Neural cell (in vitro differentiated cells): Measurements from ENCODE around the gene CASP6. TPM values are rescaled to one million over a fixed set of nuclear protein-coding genes. Genes with fewer than 3 reads are reported as not detected.

ENCODE experiments used
- H2AFZ ChIP-seq: fragments of 200-600, 300-800 bp; sonication (generic), shearing (Covaris generic); 2 replicates; pipeline ENCODE4 v1.6.0; 2014; ENCODE audit warnings: low read depth, mild to moderate bottlenecking, antibody characterized with exemption, low read length, moderate library complexity
- H3F3A ChIP-seq: fragments of 200-600 bp; shearing (Covaris generic); 2 replicates; pipeline ENCODE4 v1.6.1; 2016; ENCODE audit warnings: mild to moderate bottlenecking, moderate library complexity, mixed read lengths, antibody characterized with exemption, low read length; ENCODE audit not compliant: insufficient read depth, poor library complexity, severe bottlenecking
- H3K27ac ChIP-seq: fragments of 200-600, 300-800 bp; sonication (generic), shearing (Covaris generic); 2 replicates; pipeline ENCODE4 v1.5.1; 2014; ENCODE audit warnings: mild to moderate bottlenecking, low read length, moderate library complexity
- H3K27me3 ChIP-seq: fragments of 300-800, 200-600 bp; sonication (generic), shearing (Covaris generic); 2 replicates; pipeline ENCODE4 v1.6.0; 2014; ENCODE audit warnings: mild to moderate bottlenecking, low read depth, low read length, moderate library complexity; ENCODE audit not compliant: insufficient read depth
- H3K36me3 ChIP-seq: fragments of 300-800, 200-600 bp; sonication (generic), shearing (Covaris generic); 2 replicates; pipeline ENCODE4 v1.5.1; 2014; ENCODE audit warnings: mild to moderate bottlenecking, antibody characterized with exemption, low read length, moderate library complexity; ENCODE audit not compliant: insufficient read depth
- H3K4me2 ChIP-seq: fragments of 300-800, 200-600 bp; sonication (generic), shearing (Covaris generic); 2 replicates; pipeline ENCODE4 v1.6.0; 2014; ENCODE audit warnings: mild to moderate bottlenecking, low read length
- H3K4me3 ChIP-seq: fragments of 300-800, 200-600 bp; sonication (generic), shearing (Covaris generic); 2 replicates; pipeline ENCODE4 v1.5.1; 2014; ENCODE audit warnings: mild to moderate bottlenecking, low read length, moderate library complexity
- H3K79me2 ChIP-seq: fragments of 200-600 bp; shearing (Covaris generic); replicated peaks from 2 replicates; pipeline ENCODE4 v1.6.0; 2014; ENCODE audit warnings: mild to moderate bottlenecking, low read length, moderate library complexity; ENCODE audit not compliant: insufficient read depth
- H3K9ac ChIP-seq: fragments of 300-800, 200-600 bp; sonication (generic), shearing (Covaris generic); 2 replicates; pipeline ENCODE4 v1.6.1; 2016; ENCODE audit warnings: mild to moderate bottlenecking, low read length, mixed read lengths
- H3K9me2 ChIP-seq: fragments of 200-600 bp; shearing (Covaris generic); 2 replicates; pipeline ENCODE4 v1.6.1; 2016; ENCODE audit warnings: mild to moderate bottlenecking, low read length, mixed read lengths; ENCODE audit not compliant: insufficient read depth
- H3K9me3 ChIP-seq: fragments of 200-600, 300-800 bp; sonication (generic), shearing (Covaris generic); 2 replicates; pipeline ENCODE4 v1.6.1; 2016; ENCODE audit warnings: mild to moderate bottlenecking, mixed run types, low read length, moderate library complexity, mixed read lengths
- H4K20me1 ChIP-seq: fragments of 200-600 bp; shearing (Covaris generic); 2 replicates; pipeline ENCODE4 v1.6.1; 2016; ENCODE audit warnings: mild to moderate bottlenecking, mixed run types; ENCODE audit not compliant: insufficient read depth
- EP300 ChIP-seq: fragments of 450-650 bp; conservative IDR thresholded peaks from 2 replicates; pipeline ENCODE4 v1.6.1; 2014; ENCODE audit warnings: antibody characterized with exemption, mild to moderate bottlenecking, moderate library complexity; ENCODE audit not compliant: poor library complexity, severe bottlenecking
- EZH2 ChIP-seq: fragments of 200-600, 300-800 bp; shearing (Covaris generic), sonication (generic); IDR thresholded peaks from 2 replicates; pipeline ENCODE4 v1.6.1; 2014; ENCODE audit warnings: antibody characterized with exemption, low read length, borderline replicate concordance, mild to moderate bottlenecking; ENCODE audit not compliant: insufficient read depth, poor library complexity, severe bottlenecking
- MXI1 ChIP-seq: fragments of 450-650 bp; conservative IDR thresholded peaks from 2 replicates; pipeline ENCODE4 v1.6.1; 2014; ENCODE audit warnings: antibody characterized with exemption, mild to moderate bottlenecking; ENCODE audit not compliant: poor library complexity, severe bottlenecking
- POLR2AphosphoS5 ChIP-seq: IDR thresholded peaks from 2 replicates; pipeline ENCODE4 v1.6.1; 2012
- RAD21 ChIP-seq: fragments of 450-650 bp; conservative IDR thresholded peaks from 2 replicates; pipeline ENCODE4 v1.6.1; 2014; ENCODE audit warnings: antibody characterized with exemption, mild to moderate bottlenecking, moderate library complexity
- SMC3 ChIP-seq: fragments of 450-650 bp; conservative IDR thresholded peaks from 2 replicates; pipeline ENCODE4 v1.6.1; 2014; ENCODE audit warnings: antibody characterized with exemption, mild to moderate bottlenecking, moderate library complexity; ENCODE audit not compliant: poor library complexity
- TAF1 ChIP-seq: IDR thresholded peaks from 2 replicates; pipeline ENCODE4 v1.6.1; 2012; ENCODE audit warnings: low read depth
- polyA plus RNA-seq: library from polyadenylated mRNA; depleted of rRNA; stranded (reverse); fragments of >200 nt; gene quantifications from 2 replicates; pipeline ENCODE4 v1.2.3, GENCODE V29; 2014
- TF ChIP-seq, protein P1 (sequence below): fragments of 450-650 bp; IDR thresholded peaks from 2 replicates; pipeline ENCODE4 v1.5.1; 2014; ENCODE audit warnings: antibody characterized with exemption, mild to moderate bottlenecking, moderate library complexity; ENCODE audit not compliant: poor library complexity, severe bottlenecking
- TF ChIP-seq, protein P2 (sequence below): IDR thresholded peaks from 2 replicates; pipeline ENCODE4 v1.6.1; 2012; ENCODE audit warnings: borderline replicate concordance

The CASP6 gene
- polyA plus RNA-seq, 1 donor from 2014 or later, result 5.1 TPM

DNA sequence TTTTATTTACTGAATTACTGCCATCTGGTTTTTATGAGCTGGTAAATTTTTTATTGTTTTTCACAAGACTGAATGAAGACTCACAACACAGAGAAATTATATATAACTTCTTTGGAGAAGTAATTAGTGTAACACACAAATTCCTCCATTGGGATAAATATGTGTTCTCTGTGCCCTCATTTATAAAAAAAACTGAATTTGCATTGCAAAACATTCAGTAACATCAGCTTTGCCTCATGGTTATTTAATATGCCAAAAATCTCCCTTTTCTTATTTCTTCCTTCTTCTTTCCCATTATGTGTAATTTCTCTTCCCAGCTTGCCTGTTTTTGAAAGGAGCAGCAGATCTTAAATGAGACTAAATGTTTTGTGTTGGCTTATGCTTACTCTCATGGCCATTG is 18.5 kb downstream of the CASP6 start:
- Histone ChIP-seq H3K9me3 (no peaks in the 10 kb centered on the region), H3F3A (no peaks in the 10 kb centered on the region), H3K4me3 (no peak overlapping the region), H2AFZ (no peak overlapping the region), H3K79me2 (no peaks in the 10 kb centered on the region), H3K36me3 (no peaks in the 10 kb centered on the region), H3K4me2 (no peak overlapping the region), H3K27me3 (no peaks in the 10 kb centered on the region), H3K9ac (no peak overlapping the region), H4K20me1 (no peaks in the 10 kb centered on the region), H3K9me2 (no peaks in the 10 kb centered on the region), H3K27ac (no peak overlapping the region)
- TF ChIP-seq, protein P1, sequence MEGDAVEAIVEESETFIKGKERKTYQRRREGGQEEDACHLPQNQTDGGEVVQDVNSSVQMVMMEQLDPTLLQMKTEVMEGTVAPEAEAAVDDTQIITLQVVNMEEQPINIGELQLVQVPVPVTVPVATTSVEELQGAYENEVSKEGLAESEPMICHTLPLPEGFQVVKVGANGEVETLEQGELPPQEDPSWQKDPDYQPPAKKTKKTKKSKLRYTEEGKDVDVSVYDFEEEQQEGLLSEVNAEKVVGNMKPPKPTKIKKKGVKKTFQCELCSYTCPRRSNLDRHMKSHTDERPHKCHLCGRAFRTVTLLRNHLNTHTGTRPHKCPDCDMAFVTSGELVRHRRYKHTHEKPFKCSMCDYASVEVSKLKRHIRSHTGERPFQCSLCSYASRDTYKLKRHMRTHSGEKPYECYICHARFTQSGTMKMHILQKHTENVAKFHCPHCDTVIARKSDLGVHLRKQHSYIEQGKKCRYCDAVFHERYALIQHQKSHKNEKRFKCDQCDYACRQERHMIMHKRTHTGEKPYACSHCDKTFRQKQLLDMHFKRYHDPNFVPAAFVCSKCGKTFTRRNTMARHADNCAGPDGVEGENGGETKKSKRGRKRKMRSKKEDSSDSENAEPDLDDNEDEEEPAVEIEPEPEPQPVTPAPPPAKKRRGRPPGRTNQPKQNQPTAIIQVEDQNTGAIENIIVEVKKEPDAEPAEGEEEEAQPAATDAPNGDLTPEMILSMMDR, result no peak
- TF ChIP-seq SMC3, result no peak
- TF ChIP-seq TAF1, result no peak
- no peak for TF ChIP-seq POLR2AphosphoS5
- no peak for TF ChIP-seq MXI1
- TF ChIP-seq EZH2, result no peak
- no peak for TF ChIP-seq EP300
- TF ChIP-seq, protein P2, sequence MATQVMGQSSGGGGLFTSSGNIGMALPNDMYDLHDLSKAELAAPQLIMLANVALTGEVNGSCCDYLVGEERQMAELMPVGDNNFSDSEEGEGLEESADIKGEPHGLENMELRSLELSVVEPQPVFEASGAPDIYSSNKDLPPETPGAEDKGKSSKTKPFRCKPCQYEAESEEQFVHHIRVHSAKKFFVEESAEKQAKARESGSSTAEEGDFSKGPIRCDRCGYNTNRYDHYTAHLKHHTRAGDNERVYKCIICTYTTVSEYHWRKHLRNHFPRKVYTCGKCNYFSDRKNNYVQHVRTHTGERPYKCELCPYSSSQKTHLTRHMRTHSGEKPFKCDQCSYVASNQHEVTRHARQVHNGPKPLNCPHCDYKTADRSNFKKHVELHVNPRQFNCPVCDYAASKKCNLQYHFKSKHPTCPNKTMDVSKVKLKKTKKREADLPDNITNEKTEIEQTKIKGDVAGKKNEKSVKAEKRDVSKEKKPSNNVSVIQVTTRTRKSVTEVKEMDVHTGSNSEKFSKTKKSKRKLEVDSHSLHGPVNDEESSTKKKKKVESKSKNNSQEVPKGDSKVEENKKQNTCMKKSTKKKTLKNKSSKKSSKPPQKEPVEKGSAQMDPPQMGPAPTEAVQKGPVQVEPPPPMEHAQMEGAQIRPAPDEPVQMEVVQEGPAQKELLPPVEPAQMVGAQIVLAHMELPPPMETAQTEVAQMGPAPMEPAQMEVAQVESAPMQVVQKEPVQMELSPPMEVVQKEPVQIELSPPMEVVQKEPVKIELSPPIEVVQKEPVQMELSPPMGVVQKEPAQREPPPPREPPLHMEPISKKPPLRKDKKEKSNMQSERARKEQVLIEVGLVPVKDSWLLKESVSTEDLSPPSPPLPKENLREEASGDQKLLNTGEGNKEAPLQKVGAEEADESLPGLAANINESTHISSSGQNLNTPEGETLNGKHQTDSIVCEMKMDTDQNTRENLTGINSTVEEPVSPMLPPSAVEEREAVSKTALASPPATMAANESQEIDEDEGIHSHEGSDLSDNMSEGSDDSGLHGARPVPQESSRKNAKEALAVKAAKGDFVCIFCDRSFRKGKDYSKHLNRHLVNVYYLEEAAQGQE, result no peak

DNA sequence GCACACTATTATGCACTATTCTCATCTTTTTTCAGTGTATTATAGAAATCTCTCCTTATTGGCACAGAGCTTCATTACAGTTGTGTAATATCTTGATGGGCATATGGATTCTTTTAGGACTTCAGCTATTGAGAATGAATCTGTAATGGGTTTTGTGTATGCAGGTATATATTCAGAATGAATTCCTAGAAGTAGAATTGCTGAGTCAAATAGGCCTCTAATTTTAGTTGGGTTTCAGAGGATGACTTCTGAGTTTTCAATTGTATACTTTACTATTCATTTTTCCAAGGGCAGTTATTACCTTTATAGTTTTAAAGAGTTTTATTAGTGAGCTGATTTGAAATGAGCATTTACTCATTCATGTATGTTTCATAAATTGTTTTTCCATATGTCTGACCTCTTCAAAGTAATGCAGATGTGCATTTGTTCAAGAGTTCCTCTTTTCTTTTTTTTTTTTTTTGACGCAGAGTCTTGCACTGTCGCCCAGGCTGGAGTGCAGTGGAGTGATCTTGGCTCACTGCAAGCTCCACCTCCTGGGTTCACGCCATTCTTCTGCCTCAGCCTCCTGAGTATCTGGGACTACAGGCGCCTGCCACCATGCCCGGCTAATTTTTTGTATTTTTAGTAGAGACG is 19.5 kb downstream of the CASP6 start:
- no peaks in the 10 kb centered on the region for H3K79me2 ChIP-seq
- no peak overlapping the region for H2AFZ ChIP-seq
- no peak overlapping the region for H3K4me3 ChIP-seq
- no peak overlapping the region for H3K4me2 ChIP-seq
- H3K9me2 ChIP-seq, result no peaks in the 10 kb centered on the region
- no peaks in the 10 kb centered on the region for H3K9me3 ChIP-seq
- H3K9ac ChIP-seq, result no peak overlapping the region
- TF ChIP-seq, protein P2, result no peak
- TF ChIP-seq EP300 (no peak), RAD21 (no peak), POLR2AphosphoS5 (no peak), TAF1 (no peak), EZH2 (no peak), SMC3 (no peak)
- no peak overlapping the region for H3K27ac ChIP-seq
- no peaks in the 10 kb centered on the region for H3K27me3 ChIP-seq
- no peaks in the 10 kb centered on the region for H3F3A ChIP-seq
- H4K20me1 ChIP-seq, result no peaks in the 10 kb centered on the region
- no peaks in the 10 kb centered on the region for H3K36me3 ChIP-seq
